CD4-positive, alpha-beta T cell treated with Interleukin-17A for 1 hour (primary cell): ENCODE data around the gene EXOC8.
"Not testable (repeated sequence)": the region's sequence is repeated elsewhere in the genome, so short reads cannot be mapped to it uniquely, and the experiment has no call there.

ENCODE experiments used
- DNase-seq: peaks from one replicate; pipeline ENCODE4 v3.0.0-alpha.2; 2020

EXOC8 gene

GRCh38 chr1:231353086-231353485, 15.4 kb upstream of the EXOC8 start:
- DNase-seq: no peak

- no peak for DNase-seq
Observed at GRCh38 chr1:231351816-231352215, 14.2 kb upstream of the EXOC8 start.

- DNase-seq: not testable (repeated sequence)
Observed at GRCh38 chr1:231348856-231349255, 11.2 kb upstream of the EXOC8 start.

GRCh38 chr1:231348442-231348841, 10.8 kb upstream of the EXOC8 start:
- no peak for DNase-seq

GRCh38 chr1:231347961-231348360, 10.3 kb upstream of the EXOC8 start:
- DNase-seq: no peak

- no peak for DNase-seq
Observed at GRCh38 chr1:231340328-231341013, 2.8 kb upstream of the EXOC8 start.

- DNase-seq: no peak
Observed at GRCh38 chr1:231338270-231339128, 847 bp upstream of the EXOC8 start, which contains the start of gene SPRTN. TSS of gene SPRTN (plus strand) at chr1:231338293. CDS start at chr1:231338384, 91 bp downstream.

- no peak for DNase-seq
Observed at GRCh38 chr1:231337043-231337471, 595 bp downstream of the EXOC8 start.

- no peak for DNase-seq
Observed at GRCh38 chr1:231335663-231336602, 1.7 kb downstream of the EXOC8 start.

GRCh38 chr1:231334952-231335351, 2.7 kb downstream of the EXOC8 start:
- no peak for DNase-seq

GRCh38 chr1:231334079-231334666, 3.5 kb downstream of the EXOC8 start:
- DNase-seq: no peak

- no peak for DNase-seq
Observed at GRCh38 chr1:231332761-231333160, 4.9 kb downstream of the EXOC8 start.

- no peak for DNase-seq
Observed at GRCh38 chr1:231329483-231329882, 8.2 kb downstream of the EXOC8 start.

GRCh38 chr1:231327617-231328016, 10.0 kb downstream of the EXOC8 start:
- DNase-seq: no peak

- DNase-seq: no peak
Observed at GRCh38 chr1:231326248-231326647, 11.4 kb downstream of the EXOC8 start.

- no peak for DNase-seq
Observed at GRCh38 chr1:231324660-231325059, 13.0 kb downstream of the EXOC8 start.

GRCh38 chr1:231322880-231323530, 14.6 kb downstream of the EXOC8 start:
- no peak for DNase-seq

GRCh38 chr1:231319080-231319479, 18.6 kb downstream of the EXOC8 start:
- DNase-seq: no peak

GRCh38 chr1:231318568-231318967, 19.1 kb downstream of the EXOC8 start:
- no peak for DNase-seq

- no peak for DNase-seq
Observed at GRCh38 chr1:231318015-231318355, 19.7 kb downstream of the EXOC8 start.

- no peak for DNase-seq
Observed at GRCh38 chr1:231317306-231318014, 20.2 kb downstream of the EXOC8 start.
